Thyroid gland (tissue), 4 donors: Measurements from ENCODE around the gene HS6ST2.

Experiments used
- POLR2A ChIP-seq, 2 donors: fragments of 450-650 bp; IDR thresholded peaks; one replicate each; pipeline ENCODE4 v1.6.1; 2017; ENCODE audit warnings: antibody characterized with exemption in 2 of 2, mild to moderate bottlenecking in 2 of 2, moderate library complexity in 1 of 2
- TF ChIP-seq, protein P1 (sequence below), 6 experiments: fragments of 200-600 bp in 3 of 6; fragments of 450-650 bp in 3 of 6; sonication (generic) in 3 of 6; IDR thresholded peaks; one replicate each; pipeline ENCODE4 v1.5.1; 2016 to 2019; ENCODE audit warnings: antibody characterized with exemption in 6 of 6, mild to moderate bottlenecking in 2 of 6, inconsistent platforms in 1 of 6, moderate library complexity in 1 of 6

DNA sequence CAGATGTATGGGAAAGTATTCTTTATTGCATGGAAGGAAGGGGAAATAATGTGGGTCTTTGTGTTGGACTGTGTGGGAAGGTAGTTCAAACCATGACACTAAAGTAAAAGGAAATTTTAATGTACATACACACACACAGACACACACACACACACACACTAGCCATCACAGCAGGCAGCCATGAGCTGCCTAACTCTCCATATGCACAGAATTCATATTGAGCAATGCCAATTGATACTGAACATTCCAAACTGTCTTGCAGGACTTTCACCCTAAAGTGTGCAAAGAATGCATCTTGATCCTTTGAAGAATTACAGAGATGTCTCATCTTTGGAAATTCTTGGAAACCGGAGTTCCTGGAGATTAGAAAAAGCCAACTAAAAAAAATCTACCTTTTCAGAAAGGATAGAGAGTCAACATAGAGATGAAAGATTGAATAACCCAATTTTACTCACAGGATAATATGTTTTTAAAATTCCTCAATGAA is 349.0 kb downstream of the HS6ST2 start:
- no peak for TF ChIP-seq POLR2A (IDR thresholded peaks at IDR 0.05)
- TF ChIP-seq, protein P1, sequence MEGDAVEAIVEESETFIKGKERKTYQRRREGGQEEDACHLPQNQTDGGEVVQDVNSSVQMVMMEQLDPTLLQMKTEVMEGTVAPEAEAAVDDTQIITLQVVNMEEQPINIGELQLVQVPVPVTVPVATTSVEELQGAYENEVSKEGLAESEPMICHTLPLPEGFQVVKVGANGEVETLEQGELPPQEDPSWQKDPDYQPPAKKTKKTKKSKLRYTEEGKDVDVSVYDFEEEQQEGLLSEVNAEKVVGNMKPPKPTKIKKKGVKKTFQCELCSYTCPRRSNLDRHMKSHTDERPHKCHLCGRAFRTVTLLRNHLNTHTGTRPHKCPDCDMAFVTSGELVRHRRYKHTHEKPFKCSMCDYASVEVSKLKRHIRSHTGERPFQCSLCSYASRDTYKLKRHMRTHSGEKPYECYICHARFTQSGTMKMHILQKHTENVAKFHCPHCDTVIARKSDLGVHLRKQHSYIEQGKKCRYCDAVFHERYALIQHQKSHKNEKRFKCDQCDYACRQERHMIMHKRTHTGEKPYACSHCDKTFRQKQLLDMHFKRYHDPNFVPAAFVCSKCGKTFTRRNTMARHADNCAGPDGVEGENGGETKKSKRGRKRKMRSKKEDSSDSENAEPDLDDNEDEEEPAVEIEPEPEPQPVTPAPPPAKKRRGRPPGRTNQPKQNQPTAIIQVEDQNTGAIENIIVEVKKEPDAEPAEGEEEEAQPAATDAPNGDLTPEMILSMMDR (IDR thresholded peaks at IDR 0.05): no peak
